A673 (cell line): ENCODE data around the gene VIM.

ENCODE experiments used
- CTCF ChIP-seq: fragments of 300-800, 200-600 bp; sonication (generic); conservative IDR thresholded peaks from 2 replicates; pipeline ENCODE4 v1.5.1; 2017; ENCODE audit warnings: low read depth, mild to moderate bottlenecking, antibody characterized with exemption, low read length, moderate library complexity, mixed read lengths
- EZH2 ChIP-seq: fragments of 200-600 bp; sonication (generic); IDR thresholded peaks from 2 replicates; pipeline ENCODE4 v1.6.1; 2017; ENCODE audit warnings: borderline replicate concordance, low read depth, mild to moderate bottlenecking, mixed read lengths, antibody characterized with exemption, low read length; ENCODE audit not compliant: poor library complexity, severe bottlenecking

- TF ChIP-seq EZH2 (no peak), CTCF (no peak)
Measured at GRCh38 chr10:17219024-17219423, 9.0 kb upstream of the VIM start.
